NCI-H524 treated with DMSO at 0.1 percent for 48 hours (cell line): Measurements from ENCODE around the gene HJURP.

Experiments used
- DNase-seq: peaks from one replicate; lab custom pipeline; 2025; lab: John Stamatoyannopoulos, UW

HJURP gene

GRCh38 chr2:233829193-233830110 is 24.9 kb downstream of the HJURP start:
- no peak for DNase-seq

- DNase-seq: no peak
These were observed 25.7 kb downstream of the HJURP start for GRCh38 chr2:233828546-233829192.

GRCh38 chr2:233824373-233824772 is 30.0 kb downstream of the HJURP start:
- no peak for DNase-seq

- DNase-seq: no peak
These were observed 30.6 kb downstream of the HJURP start for GRCh38 chr2:233823731-233824121.

DNA sequence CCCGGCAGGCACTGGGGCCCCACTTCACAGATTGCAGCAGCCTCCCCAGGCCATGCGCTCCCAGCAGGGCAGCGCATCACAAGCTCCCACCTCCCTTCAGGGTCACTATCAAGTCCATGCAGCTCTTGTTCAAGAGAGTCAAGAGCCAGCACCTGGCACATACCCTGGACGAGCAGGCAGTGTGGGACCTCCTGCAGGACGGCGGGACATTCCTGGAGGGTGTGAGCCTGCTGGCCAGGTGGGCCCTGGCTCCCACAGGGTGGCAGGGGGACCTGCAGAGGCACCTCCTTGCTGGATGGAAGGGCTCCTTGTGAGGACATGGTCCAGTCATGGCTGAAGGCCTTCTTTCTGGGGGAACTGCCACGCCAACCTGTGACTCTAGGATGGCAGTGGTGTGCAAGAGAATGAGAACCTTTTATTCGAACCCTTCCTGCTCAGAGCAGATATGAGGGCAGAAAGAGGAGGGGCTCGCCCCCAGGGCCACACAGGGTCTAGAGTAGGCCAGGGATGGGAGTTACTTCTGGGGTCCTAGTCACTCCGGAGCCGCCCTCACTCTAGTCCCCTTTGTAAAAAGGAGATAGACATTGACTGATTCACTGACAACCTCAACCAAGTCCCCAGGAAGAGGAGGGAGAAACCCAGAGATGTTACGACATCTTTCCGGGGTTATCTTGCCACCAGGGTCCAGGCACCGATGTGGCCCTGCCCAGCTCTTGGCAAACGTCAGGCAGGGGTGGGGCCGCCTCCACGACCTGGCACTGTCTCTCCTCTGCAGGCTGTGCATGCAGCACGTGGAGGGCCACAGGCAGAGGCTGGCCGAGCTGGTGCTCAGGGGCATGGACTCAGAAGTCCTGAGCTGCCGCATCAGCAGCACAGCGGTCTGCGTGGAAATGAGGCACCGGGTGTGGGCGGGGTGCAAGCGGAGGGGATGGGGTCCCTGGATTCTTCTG is 31.3 kb downstream of the HJURP start:
- DNase-seq: no peak

GRCh38 chr2:233822101-233822771 is 32.1 kb downstream of the HJURP start:
- DNase-seq: no peak

DNA sequence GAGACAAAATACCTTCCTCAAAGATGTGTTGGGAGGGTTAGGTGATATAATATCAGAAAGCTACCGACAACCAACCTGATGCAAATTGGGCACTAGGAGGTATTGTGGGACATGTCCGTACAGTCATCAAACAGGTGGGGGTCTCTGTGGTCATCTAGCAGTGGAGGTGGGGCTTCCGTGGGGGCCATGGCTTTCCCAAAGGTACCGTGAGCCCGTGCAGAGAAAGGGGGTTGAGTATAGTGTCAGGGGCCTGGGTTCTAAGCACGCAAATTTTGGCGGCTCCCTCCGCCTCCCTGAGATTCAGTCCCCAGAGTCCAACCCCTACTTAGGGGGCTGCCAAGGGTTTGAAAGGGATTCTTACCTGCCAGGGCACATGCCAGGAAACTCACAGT is 32.6 kb downstream of the HJURP start:
- no peak for DNase-seq

- no peak for DNase-seq
These were observed 33.1 kb downstream of the HJURP start for GRCh38 chr2:233821196-233821595.

- DNase-seq: no peak
These were observed 33.6 kb downstream of the HJURP start for GRCh38 chr2:233820774-233821105.

DNA sequence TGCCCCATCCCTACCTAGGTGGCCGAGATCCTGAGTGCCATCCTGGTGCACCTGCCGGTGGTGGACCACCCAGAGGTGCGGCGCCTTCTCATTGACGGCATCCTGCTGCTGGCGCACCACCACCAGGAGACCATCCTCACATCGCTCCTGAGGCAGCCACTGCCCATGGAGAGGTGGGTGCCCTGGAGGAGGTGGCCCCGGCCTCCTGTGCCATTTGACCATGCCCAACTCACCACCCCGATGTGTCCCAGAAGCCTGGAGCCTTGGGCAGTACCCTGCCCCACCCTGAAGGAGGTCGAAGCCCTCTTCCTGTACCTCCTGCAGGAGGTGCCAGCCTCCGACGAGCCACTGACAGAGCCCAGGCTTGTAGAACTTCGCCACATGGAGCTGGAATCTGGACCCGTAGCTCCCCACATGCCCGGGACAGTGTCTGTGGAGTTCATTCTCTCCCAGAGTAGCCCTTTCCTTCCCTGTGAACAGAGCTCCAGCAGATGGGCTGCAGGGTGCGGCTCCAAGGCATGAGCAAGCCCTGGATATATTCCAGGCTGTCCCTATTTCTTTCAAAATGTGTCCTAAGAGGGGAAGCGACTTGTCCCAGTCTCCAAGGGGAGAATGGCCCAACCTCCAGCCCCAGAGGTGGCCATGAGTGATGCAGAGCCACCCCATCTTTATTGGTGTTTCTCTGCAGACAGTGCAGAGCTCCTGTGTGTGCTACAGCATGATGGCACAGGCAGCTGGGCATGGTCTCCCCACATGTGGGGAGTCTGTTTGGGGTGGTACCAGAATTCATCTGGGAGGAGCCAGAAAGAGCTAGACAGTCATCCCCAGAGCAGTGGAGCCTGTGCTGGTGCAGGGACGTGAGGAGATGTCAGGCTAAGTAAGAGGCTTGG is 34.2 kb downstream of the HJURP start:
- DNase-seq: no peak

DNA sequence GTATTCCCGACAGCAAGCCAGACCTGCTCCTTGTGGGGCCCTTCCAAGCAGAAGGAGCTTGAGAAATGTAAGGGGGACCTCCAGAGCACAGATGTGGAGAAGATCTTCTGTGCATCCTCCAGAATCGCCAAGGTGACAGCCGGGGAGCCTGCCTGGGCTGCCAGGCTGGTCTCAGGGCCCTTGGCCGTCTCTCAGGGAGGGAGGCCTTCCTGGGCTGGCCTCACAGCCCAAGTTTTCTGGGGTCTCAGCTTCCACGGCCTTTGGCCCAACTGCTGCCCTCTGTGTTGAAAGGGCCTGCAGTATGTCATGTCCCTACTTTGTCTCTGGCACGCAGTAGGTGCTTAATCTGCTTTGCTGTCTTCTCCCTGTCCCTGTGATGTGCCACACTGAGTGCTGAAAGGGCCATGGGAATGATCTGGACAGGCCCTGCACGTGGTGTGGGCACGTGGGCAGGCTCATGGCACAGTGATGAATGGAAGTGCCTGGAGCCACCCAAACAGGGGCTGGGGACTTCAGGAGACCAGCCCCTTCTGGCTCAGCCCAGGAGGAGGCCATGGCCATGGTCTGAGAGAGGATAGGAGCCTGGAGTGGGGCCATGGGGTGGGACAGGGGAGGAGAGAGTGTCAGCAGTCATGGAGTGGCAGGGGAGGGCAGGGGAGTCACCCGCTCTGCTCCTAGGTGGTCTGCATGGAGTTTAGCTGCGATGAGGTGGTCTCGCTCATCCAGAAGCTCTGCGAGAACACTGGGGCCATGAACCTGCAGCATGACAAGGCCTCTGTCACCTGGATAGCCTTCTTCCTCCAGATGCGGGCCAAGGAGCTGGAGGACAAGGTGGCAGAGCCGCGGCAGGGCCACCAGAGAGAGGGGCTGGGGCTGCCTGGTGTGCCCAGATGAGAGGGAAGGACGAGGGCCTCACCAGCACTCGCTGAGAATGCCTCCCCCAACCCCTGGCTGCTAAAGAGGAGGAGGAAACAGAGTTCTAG is 35.4 kb downstream of the HJURP start:
- no peak for DNase-seq

DNA sequence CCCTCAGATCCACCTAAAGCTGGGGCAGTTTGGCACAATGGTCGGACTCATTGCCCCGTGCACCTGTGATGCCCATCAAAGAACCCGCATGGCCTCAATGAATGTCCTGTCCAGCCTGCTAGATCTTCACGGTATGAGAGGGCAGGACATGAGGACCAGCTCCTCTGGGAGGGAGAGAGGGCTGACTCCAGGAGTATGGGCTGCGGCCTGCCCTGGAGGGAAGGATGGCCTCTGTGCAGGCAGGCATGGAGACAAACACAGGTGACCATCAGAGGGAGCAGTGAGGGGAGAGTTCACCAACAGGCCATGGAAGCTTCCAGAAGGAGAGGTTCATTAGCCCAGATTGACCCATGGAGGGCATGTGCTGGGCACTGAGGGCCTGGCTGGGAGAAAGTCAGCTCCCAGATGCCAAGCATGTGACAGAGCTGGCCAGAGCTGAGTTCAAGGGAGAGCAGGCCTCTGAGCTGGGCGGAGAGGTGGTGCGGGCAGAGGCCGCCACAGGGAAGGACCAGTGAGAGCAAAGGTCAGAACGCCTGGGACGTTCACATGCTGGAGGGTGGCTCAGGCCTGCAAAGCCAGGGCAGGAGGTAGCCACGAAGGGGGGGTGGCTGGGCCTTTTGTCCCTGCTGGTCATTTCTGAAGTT is 36.2 kb downstream of the HJURP start:
- DNase-seq: no peak

DNA sequence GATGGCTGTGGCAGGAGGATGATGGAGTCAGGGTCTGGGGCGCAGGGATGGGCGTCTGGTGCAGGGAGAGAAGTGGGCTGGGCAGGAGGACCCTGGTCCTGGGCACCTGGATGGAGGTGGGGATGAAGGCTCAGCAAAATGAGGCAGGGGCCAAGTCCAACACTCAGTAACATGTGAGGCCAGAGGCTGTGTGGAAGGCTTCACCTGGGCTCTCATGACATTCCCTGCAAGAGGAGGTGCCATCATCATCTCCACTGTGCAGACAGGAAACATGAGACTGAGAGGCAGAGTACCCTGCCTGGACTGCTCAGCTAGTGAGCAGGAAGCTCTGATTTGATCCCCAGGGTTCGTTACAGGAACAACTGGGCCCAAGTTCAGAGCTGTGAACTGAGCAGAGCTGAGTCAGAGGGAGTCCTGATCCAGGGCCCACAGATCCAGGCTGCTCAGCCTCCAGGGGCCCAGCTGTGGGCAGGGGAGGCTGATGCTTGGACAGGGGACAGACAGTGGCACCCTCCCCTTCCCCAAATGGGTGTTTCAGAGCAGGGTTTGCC is 36.9 kb downstream of the HJURP start:
- no peak for DNase-seq

DNA sequence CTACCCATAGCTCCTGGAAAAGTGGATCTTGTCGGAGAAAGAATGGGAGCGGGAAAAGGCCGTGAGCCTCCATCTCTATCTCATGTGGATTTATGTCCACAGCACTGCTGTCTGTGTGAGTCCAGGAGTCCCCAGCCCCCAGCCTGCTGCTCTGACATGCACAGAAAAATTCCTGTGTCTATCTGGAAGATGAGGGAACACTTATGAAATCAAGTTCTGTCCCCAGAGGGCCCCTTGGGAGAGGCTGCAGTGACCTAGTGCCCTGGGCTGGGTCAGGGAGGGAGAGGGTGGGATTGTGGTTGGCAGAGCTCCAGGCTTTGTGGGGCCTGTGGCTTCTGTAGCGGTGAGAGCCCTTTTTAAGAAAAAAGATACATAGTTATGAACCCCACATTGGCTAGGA is 37.6 kb downstream of the HJURP start:
- no peak for DNase-seq

DNA sequence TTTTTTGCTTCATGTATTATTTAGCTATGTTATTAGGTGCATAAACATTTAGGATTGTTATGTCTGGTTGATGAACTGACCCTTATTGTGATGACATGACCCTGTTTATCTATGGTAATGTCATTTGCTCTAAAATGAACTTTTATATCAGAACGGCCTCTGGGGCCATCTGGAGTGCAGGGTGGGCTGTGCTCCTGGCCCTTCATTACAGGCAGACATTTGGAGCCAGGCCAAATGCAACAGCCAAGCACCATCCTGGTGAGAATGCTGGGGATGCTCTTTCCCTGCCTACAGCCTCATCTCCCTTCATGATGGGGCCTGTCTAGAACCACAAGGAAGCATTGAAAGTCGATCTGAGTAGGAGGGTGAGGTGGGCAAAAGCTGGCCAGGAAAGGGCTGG is 38.0 kb downstream of the HJURP start:
- no peak for DNase-seq

DNA sequence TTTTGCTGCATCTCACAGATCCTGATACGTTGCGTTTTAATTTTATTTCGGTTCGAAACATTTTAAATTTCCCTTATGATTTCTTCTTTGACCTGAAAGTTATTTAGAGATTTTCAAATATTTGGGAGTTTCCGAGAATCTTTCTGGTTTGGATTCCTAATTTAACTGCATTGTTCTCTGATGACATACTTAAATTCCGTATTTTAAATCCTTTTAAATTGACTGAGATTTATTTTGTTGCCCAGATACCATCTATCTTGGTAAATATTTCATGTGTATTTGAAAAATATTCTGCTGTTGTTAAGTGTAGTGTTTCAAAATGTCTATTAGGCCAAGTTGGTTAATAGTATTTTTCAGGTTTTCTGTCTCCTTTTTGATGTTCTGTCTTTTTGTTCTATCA is 38.5 kb downstream of the HJURP start:
- DNase-seq: no peak

GRCh38 chr2:233814056-233814835 is 40.1 kb downstream of the HJURP start:
- DNase-seq: no peak
